ENCODE measurements around the gene TXNIP.

The TXNIP gene

GRCh38 chr1:145987926-145988325, 8.5 kb downstream of the TXNIP start:
- Histone ChIP-seq H3K9me3 (ENCODE audit: low read length) (no peaks in the 10 kb centered on the region), H3K36me3 (ENCODE audit: insufficient read depth, low read length) (peaks cover 6% of the 10 kb centered on the region), H3K4me3 (ENCODE audit: low read length) (no peak overlapping the region), H3K27me3 (ENCODE audit: insufficient read depth, low read length) (no peaks in the 10 kb centered on the region), H2AFZ (ENCODE audit: low read depth, low read length) (no peak overlapping the region), H3K4me1 (ENCODE audit: insufficient read depth, low read length) (peaks cover 34% of the 10 kb centered on the region)

DNA sequence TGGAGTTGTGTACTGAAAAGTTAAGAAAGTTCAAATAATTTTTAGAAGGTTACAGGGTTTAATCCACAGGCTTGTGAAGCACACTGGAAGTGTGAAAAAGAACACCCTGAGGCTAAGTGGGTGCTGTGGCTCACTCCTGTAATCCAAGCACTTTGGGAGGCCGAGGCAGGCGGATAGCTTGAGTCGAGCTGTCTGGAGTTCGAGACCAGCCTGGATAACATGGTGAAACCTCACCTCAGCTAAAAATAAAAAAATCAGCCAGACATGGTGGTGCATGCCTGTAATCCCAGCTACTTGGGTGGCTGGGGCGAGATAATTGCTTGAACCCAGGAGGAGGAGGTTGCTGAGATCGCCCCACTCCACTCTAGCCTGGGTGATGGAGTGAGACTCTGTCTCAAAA, 9.8 kb downstream of the TXNIP start:
- Histone ChIP-seq H3K9me3 (ENCODE audit: low read length) (no peaks in the 10 kb centered on the region), H3K27me3 (ENCODE audit: insufficient read depth, low read length) (no peaks in the 10 kb centered on the region), H3K36me3 (ENCODE audit: insufficient read depth, low read length) (no peaks in the 10 kb centered on the region), H3K4me1 (ENCODE audit: insufficient read depth, low read length) (peaks cover 21% of the 10 kb centered on the region), H3K4me3 (ENCODE audit: low read length) (no peak overlapping the region), H2AFZ (ENCODE audit: low read depth, low read length) (no peak overlapping the region)

GRCh38 chr1:145985502-145986439, 10.6 kb downstream of the TXNIP start:
- peaks cover 21% of the 10 kb centered on the region for H3K4me1 ChIP-seq (ENCODE audit: insufficient read depth, low read length)
- no peak overlapping the region for H2AFZ ChIP-seq (ENCODE audit: low read depth, low read length)
- no peaks in the 10 kb centered on the region for H3K9me3 ChIP-seq (ENCODE audit: low read length)
- no peak overlapping the region for H3K4me3 ChIP-seq (ENCODE audit: low read length)
- H3K27me3 ChIP-seq (ENCODE audit: insufficient read depth, low read length): no peaks in the 10 kb centered on the region
- no peaks in the 10 kb centered on the region for H3K36me3 ChIP-seq (ENCODE audit: insufficient read depth, low read length)

- H3K36me3 ChIP-seq (ENCODE audit: insufficient read depth, low read length): no peaks in the 10 kb centered on the region
- peaks cover 28% of the 10 kb centered on the region for H3K4me1 ChIP-seq (ENCODE audit: insufficient read depth, low read length)
- no peak overlapping the region for H3K4me3 ChIP-seq (ENCODE audit: low read length)
- H3K27me3 ChIP-seq (ENCODE audit: insufficient read depth, low read length): no peaks in the 10 kb centered on the region
- no peak overlapping the region for H2AFZ ChIP-seq (ENCODE audit: low read depth, low read length)
- H3K9me3 ChIP-seq (ENCODE audit: low read length): no peaks in the 10 kb centered on the region
These were observed 11.3 kb downstream of the TXNIP start for GRCh38 chr1:145985129-145985501.

DNA sequence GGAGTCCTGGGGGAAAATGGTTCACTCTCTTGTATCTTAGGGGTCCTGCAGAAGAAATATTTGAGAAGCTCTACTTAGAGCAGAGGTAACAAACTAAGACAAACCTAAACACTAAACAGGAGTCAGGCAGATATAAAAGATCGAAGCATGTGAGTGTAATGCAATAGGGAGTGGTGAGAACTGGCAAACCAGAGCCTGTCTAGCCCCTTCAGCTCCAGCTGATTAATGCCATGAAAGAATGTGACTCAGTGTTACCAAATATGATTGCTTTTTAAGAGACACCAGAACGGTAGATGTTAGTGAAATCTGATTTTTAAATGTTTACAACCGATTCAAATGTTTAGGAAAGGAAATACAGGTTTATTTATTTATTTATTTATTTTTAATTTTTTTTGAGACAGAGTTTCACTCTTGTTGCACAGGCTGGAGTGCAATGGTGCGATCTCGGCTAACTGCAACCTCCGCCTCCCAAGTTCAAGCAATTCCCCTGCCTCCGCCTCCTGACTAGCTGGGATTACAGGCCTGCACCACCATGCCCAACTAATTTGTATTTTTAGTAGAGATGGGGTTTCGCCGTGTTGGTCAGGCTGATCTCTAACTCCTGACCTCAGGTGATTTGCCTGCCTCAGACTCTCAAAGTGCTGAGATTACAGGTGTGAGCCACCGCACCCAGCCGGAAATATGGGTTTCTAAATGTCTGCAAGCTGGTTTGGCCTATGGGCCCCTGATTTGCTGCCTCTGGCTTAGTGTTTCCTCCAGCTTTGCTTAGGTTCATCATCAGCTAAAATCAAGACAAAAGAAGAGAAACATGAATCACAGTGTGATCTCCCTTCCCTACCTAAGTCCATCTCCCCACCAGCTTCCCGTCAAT, 12.2 kb downstream of the TXNIP start:
- Histone ChIP-seq H3K36me3 (ENCODE audit: insufficient read depth, low read length) (no peaks in the 10 kb centered on the region), H3K27me3 (ENCODE audit: insufficient read depth, low read length) (no peaks in the 10 kb centered on the region), H3K9me3 (ENCODE audit: low read length) (no peaks in the 10 kb centered on the region), H2AFZ (ENCODE audit: low read depth, low read length) (no peak overlapping the region), H3K4me1 (ENCODE audit: insufficient read depth, low read length) (peaks cover 34% of the 10 kb centered on the region), H3K4me3 (ENCODE audit: low read length) (no peak overlapping the region)

- Histone ChIP-seq H2AFZ (ENCODE audit: low read depth, low read length) (no peak overlapping the region), H3K4me3 (ENCODE audit: low read length) (no peak overlapping the region), H3K27me3 (ENCODE audit: insufficient read depth, low read length) (no peaks in the 10 kb centered on the region), H3K9me3 (ENCODE audit: low read length) (no peaks in the 10 kb centered on the region), H3K36me3 (ENCODE audit: insufficient read depth, low read length) (no peaks in the 10 kb centered on the region), H3K4me1 (ENCODE audit: insufficient read depth, low read length) (peaks cover 43% of the 10 kb centered on the region)
These were observed 13.1 kb downstream of the TXNIP start for GRCh38 chr1:145983206-145983675.

DNA sequence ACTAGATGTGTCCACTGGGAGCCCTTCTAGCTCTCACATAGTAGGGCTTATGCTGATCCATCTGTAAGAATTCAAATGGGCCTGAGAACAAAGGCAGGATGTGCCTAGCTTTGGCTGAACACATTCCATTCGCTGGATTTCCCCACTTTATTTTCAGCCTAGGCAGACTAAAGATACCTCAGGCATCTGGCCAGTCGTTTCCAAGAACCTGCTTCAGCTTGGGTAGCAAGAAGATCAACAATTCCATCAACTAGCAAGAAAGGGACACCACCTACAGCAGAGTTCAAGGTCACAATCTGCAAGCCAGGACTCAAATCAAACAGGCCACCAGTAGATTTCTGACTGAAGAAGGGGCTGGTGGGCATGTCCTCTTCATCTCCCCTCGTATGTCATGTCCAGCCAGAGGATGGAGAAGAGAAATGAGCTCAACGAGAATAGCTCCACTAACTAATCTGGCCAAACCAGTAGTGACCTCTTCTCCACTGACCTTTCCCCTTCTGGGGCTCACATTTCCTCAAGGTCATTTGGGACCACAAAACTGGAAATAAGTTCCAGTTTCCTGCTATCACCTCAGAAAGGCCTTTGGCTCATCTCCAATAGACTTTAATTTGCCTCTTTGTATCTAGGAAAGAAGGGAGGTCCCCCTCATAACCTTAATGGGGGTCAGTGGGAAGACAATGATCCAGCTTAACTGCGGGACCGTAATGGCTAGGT, 14.2 kb downstream of the TXNIP start:
- Histone ChIP-seq H3K9me3 (ENCODE audit: low read length) (no peaks in the 10 kb centered on the region), H3K4me3 (ENCODE audit: low read length) (no peak overlapping the region), H3K27me3 (ENCODE audit: insufficient read depth, low read length) (no peaks in the 10 kb centered on the region), H3K36me3 (ENCODE audit: insufficient read depth, low read length) (no peaks in the 10 kb centered on the region), H3K4me1 (ENCODE audit: insufficient read depth, low read length) (peaks cover 50% of the 10 kb centered on the region), H2AFZ (ENCODE audit: low read depth, low read length) (no peak overlapping the region)

- Histone ChIP-seq H3K36me3 (ENCODE audit: insufficient read depth, low read length) (no peaks in the 10 kb centered on the region), H3K9me3 (ENCODE audit: low read length) (no peaks in the 10 kb centered on the region), H3K4me3 (ENCODE audit: low read length) (no peak overlapping the region), H2AFZ (ENCODE audit: low read depth, low read length) (no peak overlapping the region), H3K27me3 (ENCODE audit: insufficient read depth, low read length) (no peaks in the 10 kb centered on the region), H3K4me1 (ENCODE audit: insufficient read depth, low read length) (peaks cover 38% of the 10 kb centered on the region)
These were observed 15.9 kb downstream of the TXNIP start for GRCh38 chr1:145980457-145980994.

DNA sequence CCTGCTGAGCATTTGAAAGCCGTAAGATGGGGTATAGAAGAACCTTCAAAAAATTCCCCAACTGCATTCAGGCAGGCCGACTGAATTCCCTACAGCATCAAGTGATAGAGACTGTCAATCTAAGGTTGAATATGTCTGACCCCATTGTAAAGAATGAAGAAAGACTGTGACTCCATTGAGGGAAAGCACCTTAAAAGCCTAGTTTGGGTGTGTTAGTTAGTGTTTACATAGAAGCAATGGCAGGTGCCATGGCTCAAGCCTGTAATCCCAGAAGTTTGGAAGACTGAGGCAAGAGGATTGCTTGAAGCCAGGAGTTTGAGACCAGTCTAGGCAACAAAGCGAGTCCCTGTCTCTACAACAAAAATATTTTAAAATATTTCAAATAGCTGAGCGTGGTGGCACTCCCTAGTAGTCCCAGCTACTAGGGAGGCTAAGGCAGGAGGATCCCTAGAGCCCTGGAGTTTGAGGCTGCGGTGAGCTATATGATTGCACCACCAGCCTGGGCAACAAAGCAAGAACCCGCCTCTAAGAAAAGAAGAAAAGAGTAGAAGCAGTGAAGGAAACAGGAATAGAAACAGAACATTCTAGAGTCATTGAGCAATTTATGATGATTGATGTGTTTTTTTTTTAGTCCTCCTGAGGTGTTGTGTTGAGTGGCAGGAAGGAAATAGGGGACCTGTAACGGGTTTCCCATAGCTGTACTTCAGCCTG, 16.5 kb downstream of the TXNIP start:
- H3K4me1 ChIP-seq (ENCODE audit: insufficient read depth, low read length): peaks cover 32% of the 10 kb centered on the region

DNA sequence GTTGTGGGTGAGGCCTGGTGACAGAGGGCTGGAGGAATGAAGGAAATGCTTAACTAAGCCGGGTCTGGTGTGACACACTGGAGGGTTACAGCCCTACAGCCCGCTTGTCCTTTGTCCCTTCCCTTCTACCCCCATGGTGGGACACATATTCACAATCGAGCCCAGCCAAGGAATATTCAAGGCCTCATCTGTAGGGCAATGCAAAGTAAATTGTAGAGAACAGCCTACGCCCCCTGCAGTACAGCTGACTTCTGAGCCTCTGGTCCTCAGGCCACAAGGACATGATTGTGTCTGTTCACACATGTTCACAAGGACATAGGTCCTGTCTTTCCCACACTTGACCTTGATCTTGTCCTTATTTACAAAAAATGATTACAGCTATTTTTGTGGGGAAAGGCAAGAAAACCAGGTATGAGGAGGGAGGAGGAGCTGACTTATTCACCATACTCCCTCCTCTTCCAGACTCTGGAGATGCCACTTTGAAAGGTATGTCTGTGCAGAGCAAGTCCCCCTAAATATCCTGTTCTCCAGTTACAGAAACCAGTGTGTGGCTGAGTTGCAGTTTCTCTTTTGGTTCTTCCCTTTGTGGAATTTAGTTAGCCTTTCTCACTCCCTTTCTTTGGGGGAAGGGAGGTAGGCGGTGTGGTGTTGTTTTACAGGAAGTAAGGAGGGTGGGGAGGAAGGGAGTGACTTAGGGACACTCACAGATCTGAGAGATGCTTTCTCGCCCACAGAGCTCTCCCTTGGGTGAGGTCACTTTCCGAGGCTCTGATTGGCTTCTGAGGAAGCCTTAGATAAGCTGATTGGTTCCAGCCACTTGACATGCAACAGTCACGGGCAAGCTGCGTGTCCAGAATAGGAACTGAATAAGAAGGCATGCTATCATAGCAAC, 17.3 kb downstream of the TXNIP start:
- peak overlapping the region; percentile 25 for H3K4me3 ChIP-seq (ENCODE audit: low read length)
- no peaks in the 10 kb centered on the region for H3K27me3 ChIP-seq (ENCODE audit: insufficient read depth, low read length)
- peaks cover 29% of the 10 kb centered on the region for H3K4me1 ChIP-seq (ENCODE audit: insufficient read depth, low read length)
- H3K36me3 ChIP-seq (ENCODE audit: insufficient read depth, low read length): no peaks in the 10 kb centered on the region
- no peak overlapping the region for H2AFZ ChIP-seq (ENCODE audit: low read depth, low read length)
- no peaks in the 10 kb centered on the region for H3K9me3 ChIP-seq (ENCODE audit: low read length)

More for the DNA sequence above, 16.5 kb downstream of the TXNIP start:
- no peaks in the 10 kb centered on the region for H3K9me3 ChIP-seq (ENCODE audit: low read length)
- no peaks in the 10 kb centered on the region for H3K27me3 ChIP-seq (ENCODE audit: insufficient read depth, low read length)
- H2AFZ ChIP-seq (ENCODE audit: low read depth, low read length): no peak overlapping the region
- H3K36me3 ChIP-seq (ENCODE audit: insufficient read depth, low read length): no peaks in the 10 kb centered on the region
- no peak overlapping the region for H3K4me3 ChIP-seq (ENCODE audit: low read length)

- Histone ChIP-seq H3K27me3 (ENCODE audit: insufficient read depth, low read length) (no peaks in the 10 kb centered on the region), H2AFZ (ENCODE audit: low read depth, low read length) (no peak overlapping the region), H3K36me3 (ENCODE audit: insufficient read depth, low read length) (no peaks in the 10 kb centered on the region), H3K4me3 (ENCODE audit: low read length) (peak overlapping the region; percentile 25), H3K9me3 (ENCODE audit: low read length) (no peaks in the 10 kb centered on the region), H3K4me1 (ENCODE audit: insufficient read depth, low read length) (peaks cover 29% of the 10 kb centered on the region)
These were observed 17.9 kb downstream of the TXNIP start for GRCh38 chr1:145978471-145978853.
